ENCODE measurements around the gene ZNHIT1.

The ZNHIT1 gene

DNA sequence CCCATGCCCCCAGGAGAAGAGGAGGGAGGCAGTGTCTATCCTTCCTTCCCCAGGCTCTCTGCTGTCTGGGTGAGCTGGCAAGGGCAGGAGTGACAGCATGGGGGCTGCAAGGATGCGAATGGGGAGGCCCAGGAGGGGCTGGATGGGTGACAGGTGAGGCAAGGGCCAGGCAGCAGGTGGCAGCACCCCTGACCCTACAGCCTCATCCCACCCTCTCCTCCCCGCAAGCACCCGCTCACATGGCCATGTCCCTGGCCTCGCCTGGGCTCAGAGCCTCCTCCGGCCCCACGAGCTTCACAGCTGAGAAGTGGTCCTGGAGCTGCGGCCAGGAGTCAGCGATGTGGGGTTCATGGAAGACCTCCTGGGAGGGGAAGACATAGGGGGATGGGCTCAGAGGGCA is 6.0 kb upstream of the ZNHIT1 start (continued):
- TF ChIP-seq, protein P1, sequence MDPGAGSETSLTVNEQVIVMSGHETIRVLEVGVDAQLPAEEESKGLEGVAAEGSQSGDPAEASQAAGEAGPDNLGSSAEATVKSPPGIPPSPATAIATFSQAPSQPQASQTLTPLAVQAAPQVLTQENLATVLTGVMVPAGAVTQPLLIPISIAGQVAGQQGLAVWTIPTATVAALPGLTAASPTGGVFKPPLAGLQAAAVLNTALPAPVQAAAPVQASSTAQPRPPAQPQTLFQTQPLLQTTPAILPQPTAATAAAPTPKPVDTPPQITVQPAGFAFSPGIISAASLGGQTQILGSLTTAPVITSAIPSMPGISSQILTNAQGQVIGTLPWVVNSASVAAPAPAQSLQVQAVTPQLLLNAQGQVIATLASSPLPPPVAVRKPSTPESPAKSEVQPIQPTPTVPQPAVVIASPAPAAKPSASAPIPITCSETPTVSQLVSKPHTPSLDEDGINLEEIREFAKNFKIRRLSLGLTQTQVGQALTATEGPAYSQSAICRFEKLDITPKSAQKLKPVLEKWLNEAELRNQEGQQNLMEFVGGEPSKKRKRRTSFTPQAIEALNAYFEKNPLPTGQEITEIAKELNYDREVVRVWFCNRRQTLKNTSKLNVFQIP (CRISPR knock-in tag; IDR thresholded peaks at IDR 0.05; ENCODE audit: borderline replicate concordance, low read depth), result no peak
- no peak for TF ChIP-seq ZFP30 (CRISPR knock-in tag; IDR thresholded peaks at IDR 0.05)
- TF ChIP-seq, protein P2, sequence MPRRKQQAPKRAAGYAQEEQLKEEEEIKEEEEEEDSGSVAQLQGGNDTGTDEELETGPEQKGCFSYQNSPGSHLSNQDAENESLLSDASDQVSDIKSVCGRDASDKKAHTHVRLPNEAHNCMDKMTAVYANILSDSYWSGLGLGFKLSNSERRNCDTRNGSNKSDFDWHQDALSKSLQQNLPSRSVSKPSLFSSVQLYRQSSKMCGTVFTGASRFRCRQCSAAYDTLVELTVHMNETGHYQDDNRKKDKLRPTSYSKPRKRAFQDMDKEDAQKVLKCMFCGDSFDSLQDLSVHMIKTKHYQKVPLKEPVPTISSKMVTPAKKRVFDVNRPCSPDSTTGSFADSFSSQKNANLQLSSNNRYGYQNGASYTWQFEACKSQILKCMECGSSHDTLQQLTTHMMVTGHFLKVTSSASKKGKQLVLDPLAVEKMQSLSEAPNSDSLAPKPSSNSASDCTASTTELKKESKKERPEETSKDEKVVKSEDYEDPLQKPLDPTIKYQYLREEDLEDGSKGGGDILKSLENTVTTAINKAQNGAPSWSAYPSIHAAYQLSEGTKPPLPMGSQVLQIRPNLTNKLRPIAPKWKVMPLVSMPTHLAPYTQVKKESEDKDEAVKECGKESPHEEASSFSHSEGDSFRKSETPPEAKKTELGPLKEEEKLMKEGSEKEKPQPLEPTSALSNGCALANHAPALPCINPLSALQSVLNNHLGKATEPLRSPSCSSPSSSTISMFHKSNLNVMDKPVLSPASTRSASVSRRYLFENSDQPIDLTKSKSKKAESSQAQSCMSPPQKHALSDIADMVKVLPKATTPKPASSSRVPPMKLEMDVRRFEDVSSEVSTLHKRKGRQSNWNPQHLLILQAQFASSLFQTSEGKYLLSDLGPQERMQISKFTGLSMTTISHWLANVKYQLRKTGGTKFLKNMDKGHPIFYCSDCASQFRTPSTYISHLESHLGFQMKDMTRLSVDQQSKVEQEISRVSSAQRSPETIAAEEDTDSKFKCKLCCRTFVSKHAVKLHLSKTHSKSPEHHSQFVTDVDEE (CRISPR knock-in tag; IDR thresholded peaks at IDR 0.05), result no peak
- TF ChIP-seq SNAI2 (CRISPR knock-in tag; IDR thresholded peaks at IDR 0.05), result no peak
- TF ChIP-seq ESRRG (CRISPR knock-in tag; IDR thresholded peaks at IDR 0.05), result no peak
- no peak for TF ChIP-seq ISL1 (CRISPR knock-in tag; IDR thresholded peaks at IDR 0.05)
- no peak for TF ChIP-seq GLIS3 (CRISPR knock-in tag; IDR thresholded peaks at IDR 0.05)
- TF ChIP-seq CSDC2 (CRISPR knock-in tag; IDR thresholded peaks at IDR 0.05), result no peak

GRCh38 chr7:101216001-101216859 is 1.7 kb upstream of the ZNHIT1 start:
- peak; percentile 31 for ATAC-seq
- TF ChIP-seq ZNF565 (CRISPR knock-in tag; conservative IDR thresholded peaks at IDR 0.05; ENCODE audit: low read depth), result no peak
- no peak for TF ChIP-seq ZNF70 (CRISPR knock-in tag; IDR thresholded peaks at IDR 0.05)
- TF ChIP-seq ISL1 (CRISPR knock-in tag; IDR thresholded peaks at IDR 0.05), result no peak
- no peak for TF ChIP-seq ESRRG (CRISPR knock-in tag; IDR thresholded peaks at IDR 0.05)
- no peak for TF ChIP-seq TOX (CRISPR knock-in tag; IDR thresholded peaks at IDR 0.05; ENCODE audit: borderline replicate concordance)
- TF ChIP-seq CSDC2 (CRISPR knock-in tag; IDR thresholded peaks at IDR 0.05), result no peak

GRCh38 chr7:101216860-101217387 is 1.0 kb upstream of the ZNHIT1 start:
- TF ChIP-seq TOX (CRISPR knock-in tag; IDR thresholded peaks at IDR 0.05; ENCODE audit: borderline replicate concordance) (no peak), ARNTL (CRISPR knock-in tag; IDR thresholded peaks at IDR 0.05; ENCODE audit: borderline replicate concordance, low read depth) (no peak), ZFP3 (CRISPR knock-in tag; IDR thresholded peaks at IDR 0.05) (no peak), ZNF8 (CRISPR knock-in tag; IDR thresholded peaks at IDR 0.05) (no peak), RARB (CRISPR knock-in tag; IDR thresholded peaks at IDR 0.05) (no peak), OSR1 (CRISPR knock-in tag; IDR thresholded peaks at IDR 0.05) (no peak), SNAI2 (CRISPR knock-in tag; IDR thresholded peaks at IDR 0.05) (no peak), TCF4 (CRISPR knock-in tag; IDR thresholded peaks at IDR 0.05; ENCODE audit: borderline replicate concordance) (no peak), ESRRG (CRISPR knock-in tag; IDR thresholded peaks at IDR 0.05) (no peak), BACH2 (CRISPR knock-in tag; IDR thresholded peaks at IDR 0.05; ENCODE audit: borderline replicate concordance) (no peak), ZNF565 (CRISPR knock-in tag; conservative IDR thresholded peaks at IDR 0.05; ENCODE audit: low read depth) (no peak), CREB5 (CRISPR knock-in tag; IDR thresholded peaks at IDR 0.05; ENCODE audit: low read depth) (no peak), PPARA (CRISPR knock-in tag; IDR thresholded peaks at IDR 0.05; ENCODE audit: borderline replicate concordance) (no peak)
- TF ChIP-seq, protein P1 (CRISPR knock-in tag; IDR thresholded peaks at IDR 0.05; ENCODE audit: borderline replicate concordance, low read depth), result no peak
- TF ChIP-seq, protein P2 (CRISPR knock-in tag; IDR thresholded peaks at IDR 0.05), result no peak
- TF ChIP-seq, protein P3, sequence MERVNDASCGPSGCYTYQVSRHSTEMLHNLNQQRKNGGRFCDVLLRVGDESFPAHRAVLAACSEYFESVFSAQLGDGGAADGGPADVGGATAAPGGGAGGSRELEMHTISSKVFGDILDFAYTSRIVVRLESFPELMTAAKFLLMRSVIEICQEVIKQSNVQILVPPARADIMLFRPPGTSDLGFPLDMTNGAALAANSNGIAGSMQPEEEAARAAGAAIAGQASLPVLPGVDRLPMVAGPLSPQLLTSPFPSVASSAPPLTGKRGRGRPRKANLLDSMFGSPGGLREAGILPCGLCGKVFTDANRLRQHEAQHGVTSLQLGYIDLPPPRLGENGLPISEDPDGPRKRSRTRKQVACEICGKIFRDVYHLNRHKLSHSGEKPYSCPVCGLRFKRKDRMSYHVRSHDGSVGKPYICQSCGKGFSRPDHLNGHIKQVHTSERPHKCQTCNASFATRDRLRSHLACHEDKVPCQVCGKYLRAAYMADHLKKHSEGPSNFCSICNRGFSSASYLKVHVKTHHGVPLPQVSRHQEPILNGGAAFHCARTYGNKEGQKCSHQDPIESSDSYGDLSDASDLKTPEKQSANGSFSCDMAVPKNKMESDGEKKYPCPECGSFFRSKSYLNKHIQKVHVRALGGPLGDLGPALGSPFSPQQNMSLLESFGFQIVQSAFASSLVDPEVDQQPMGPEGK (CRISPR knock-in tag; IDR thresholded peaks at IDR 0.05; ENCODE audit: borderline replicate concordance), result no peak
- TF ChIP-seq, protein P4, sequence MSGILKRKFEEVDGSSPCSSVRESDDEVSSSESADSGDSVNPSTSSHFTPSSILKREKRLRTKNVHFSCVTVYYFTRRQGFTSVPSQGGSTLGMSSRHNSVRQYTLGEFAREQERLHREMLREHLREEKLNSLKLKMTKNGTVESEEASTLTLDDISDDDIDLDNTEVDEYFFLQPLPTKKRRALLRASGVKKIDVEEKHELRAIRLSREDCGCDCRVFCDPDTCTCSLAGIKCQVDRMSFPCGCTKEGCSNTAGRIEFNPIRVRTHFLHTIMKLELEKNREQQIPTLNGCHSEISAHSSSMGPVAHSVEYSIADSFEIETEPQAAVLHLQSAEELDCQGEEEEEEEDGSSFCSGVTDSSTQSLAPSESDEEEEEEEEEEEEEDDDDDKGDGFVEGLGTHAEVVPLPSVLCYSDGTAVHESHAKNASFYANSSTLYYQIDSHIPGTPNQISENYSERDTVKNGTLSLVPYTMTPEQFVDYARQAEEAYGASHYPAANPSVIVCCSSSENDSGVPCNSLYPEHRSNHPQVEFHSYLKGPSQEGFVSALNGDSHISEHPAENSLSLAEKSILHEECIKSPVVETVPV (CRISPR knock-in tag; IDR thresholded peaks at IDR 0.05), result no peak
- ATAC-seq, result no peak
